Measurements from ENCODE around the gene TSFM. TPM values are rescaled to one million over a fixed set of nuclear protein-coding genes. Genes with fewer than 3 reads are reported as not detected.

Gene TSFM
- total and polyA plus RNA-seq, 9 of the 15 experiments (the other 6 are each of a cell fraction or from before 2014, with no cell fraction given): 44.6 to 198 (median 60.2) TPM

GRCh38 chr12:57766464-57767304, 15.9 kb upstream of the TSFM start, which contains the start of gene CYP27B1 (continued):
- no peak for TF ChIP-seq NR2C2 (CRISPR knock-in tag; IDR thresholded peaks at IDR 0.05)
- TF ChIP-seq NR2C2 (tag; IDR thresholded peaks at IDR 0.05): no peak
- TF ChIP-seq IRF2 (CRISPR knock-in tag; IDR thresholded peaks at IDR 0.05): no peak
- no peak for TF ChIP-seq BRF1 (IDR thresholded peaks at IDR 0.05; ENCODE audit: borderline replicate concordance, extremely low read depth, insufficient read length)
- TF ChIP-seq PTRF (tag; IDR thresholded peaks at IDR 0.05): no peak
- no peak for TF ChIP-seq JUNB (CRISPR knock-in tag; conservative IDR thresholded peaks at IDR 0.05)
- no peak for TF ChIP-seq ZNF511 (CRISPR knock-in tag; IDR thresholded peaks at IDR 0.05)
- no peak for TF ChIP-seq HEY1 (CRISPR knock-in tag; IDR thresholded peaks at IDR 0.05; ENCODE audit: borderline replicate concordance)
- no peak for TF ChIP-seq ELF4 (CRISPR knock-in tag; IDR thresholded peaks at IDR 0.05)
- no peak for TF ChIP-seq KLF16 (IDR thresholded peaks at IDR 0.05)
- TF ChIP-seq ZNF79 (CRISPR knock-in tag; IDR thresholded peaks at IDR 0.05; ENCODE audit: low read depth): no peak
- no peak for TF ChIP-seq NUFIP1 (IDR thresholded peaks at IDR 0.05; ENCODE audit: partially characterized antibody)

Measured in K562 (cell line).